ENCODE results near the gene SMPD2.

The SMPD2 gene

GRCh38 chr6:109396046-109396718 is 44.3 kb upstream of the SMPD2 start:
- Histone ChIP-seq H3K27me3 (ENCODE audit: control insufficient read depth in 1 of 2, insufficient read depth in 1 of 2, low read length in 2 of 2) (peaks cover 0 to 3% of the 10 kb centered on the region in 2 experiments), H3K4me1 (ENCODE audit: control insufficient read depth, insufficient read depth, low read depth, low read length) (peaks cover 2% of the 10 kb centered on the region), H2BK5ac (ENCODE audit: low read depth, low read length, poor library complexity, severe bottlenecking) (no peak overlapping the region), H2BK15ac (ENCODE audit: low read depth, poor library complexity, severe bottlenecking) (no peak overlapping the region), H3K36me3 (ENCODE audit: control insufficient read depth in 1 of 2, insufficient read depth in 2 of 2, low read depth in 1 of 2, low read length in 2 of 2) (no peaks in the 10 kb centered on the region), H3K4me3 (ENCODE audit: insufficient read depth in 1 of 2, low read depth in 1 of 2, low read length in 2 of 2) (no peak overlapping the region), H3K18ac (ENCODE audit: low read depth in 1 of 2, low read length in 2 of 2) (no peak overlapping the region), H2BK120ac (ENCODE audit: low read depth, low read length) (no peak overlapping the region), H3K23ac (ENCODE audit: low read length in 2 of 2) (no peak overlapping the region), H2AFZ (ENCODE audit: low read depth, low read length) (no peak overlapping the region), H2AK5ac (ENCODE audit: low read length, severe bottlenecking) (no peak overlapping the region), H3K9me3 (ENCODE audit: control insufficient read depth, low read length) (no peaks in the 10 kb centered on the region), H3K79me1 (replicated peaks; ENCODE audit: low read length, poor library complexity, severe bottlenecking) (no peaks in the 10 kb centered on the region), H3K27ac (ENCODE audit: low read length, poor library complexity, severe bottlenecking) (no peak overlapping the region), H4K8ac (ENCODE audit: low read length) (no peak overlapping the region), H3K4ac (ENCODE audit: low read depth in 1 of 2, low read length in 2 of 2) (no peak overlapping the region), H3K14ac (ENCODE audit: low read length in 2 of 2) (no peak overlapping the region), H2BK12ac (ENCODE audit: low read length in 2 of 2) (no peak overlapping the region), H3K9ac (ENCODE audit: low read length) (no peak overlapping the region), H3K4me2 (ENCODE audit: low read length, poor library complexity, severe bottlenecking) (no peak overlapping the region), H4K91ac (ENCODE audit: low read length) (no peak overlapping the region)
- 93% methylated on average over 12 of the region's 12 CpGs for WGBS
- DNase-seq: no peak

GRCh38 chr6:109397020-109397419 is 43.5 kb upstream of the SMPD2 start:
- H3K27me3 ChIP-seq (ENCODE audit: control insufficient read depth in 1 of 2, insufficient read depth in 1 of 2, low read length in 2 of 2): peaks cover 0 to 3% of the 10 kb centered on the region in 2 experiments
- no peak overlapping the region for H2BK12ac ChIP-seq (ENCODE audit: low read length in 2 of 2)
- H3K4ac ChIP-seq (ENCODE audit: low read depth in 1 of 2, low read length in 2 of 2): no peak overlapping the region
- H3K4me2 ChIP-seq (ENCODE audit: low read length, poor library complexity, severe bottlenecking): no peak overlapping the region
- no peak overlapping the region for H2AK5ac ChIP-seq (ENCODE audit: low read length, severe bottlenecking)
- no peak overlapping the region for H3K4me3 ChIP-seq (ENCODE audit: insufficient read depth in 1 of 2, low read depth in 1 of 2, low read length in 2 of 2)
- H3K9me3 ChIP-seq (ENCODE audit: control insufficient read depth, low read length): no peaks in the 10 kb centered on the region
- no peaks in the 10 kb centered on the region for H3K36me3 ChIP-seq (ENCODE audit: control insufficient read depth in 1 of 2, insufficient read depth in 2 of 2, low read depth in 1 of 2, low read length in 2 of 2)
- no peak overlapping the region for H2AFZ ChIP-seq (ENCODE audit: low read depth, low read length)
- H3K79me1 ChIP-seq (replicated peaks; ENCODE audit: low read length, poor library complexity, severe bottlenecking): no peaks in the 10 kb centered on the region
- H2BK15ac ChIP-seq (ENCODE audit: low read depth, poor library complexity, severe bottlenecking): no peak overlapping the region
- H4K8ac ChIP-seq (ENCODE audit: low read length): no peak overlapping the region
- peaks cover 2% of the 10 kb centered on the region for H3K4me1 ChIP-seq (ENCODE audit: control insufficient read depth, insufficient read depth, low read depth, low read length)
- DNase-seq: peak; percentile 35
- H2BK120ac ChIP-seq (ENCODE audit: low read depth, low read length): no peak overlapping the region
- no peak overlapping the region for H2BK5ac ChIP-seq (ENCODE audit: low read depth, low read length, poor library complexity, severe bottlenecking)
- no peak overlapping the region for H3K14ac ChIP-seq (ENCODE audit: low read length in 2 of 2)
- no peak overlapping the region for H3K27ac ChIP-seq (ENCODE audit: low read length, poor library complexity, severe bottlenecking)
- H3K9ac ChIP-seq (ENCODE audit: low read length): no peak overlapping the region
- WGBS: 88% methylated on average over 4 of the region's 4 CpGs
- no peak overlapping the region for H4K91ac ChIP-seq (ENCODE audit: low read length)
- H3K18ac ChIP-seq (ENCODE audit: low read depth in 1 of 2, low read length in 2 of 2): no peak overlapping the region
- no peak overlapping the region for H3K23ac ChIP-seq (ENCODE audit: low read length in 2 of 2)

- peak; percentile 37 for DNase-seq
- Histone ChIP-seq H2BK15ac (ENCODE audit: low read depth, poor library complexity, severe bottlenecking) (no peak overlapping the region), H3K27me3 (ENCODE audit: control insufficient read depth in 1 of 2, insufficient read depth in 1 of 2, low read length in 2 of 2) (peaks cover 0 to 3% of the 10 kb centered on the region in 2 experiments), H4K91ac (ENCODE audit: low read length) (no peak overlapping the region), H3K36me3 (ENCODE audit: control insufficient read depth in 1 of 2, insufficient read depth in 2 of 2, low read depth in 1 of 2, low read length in 2 of 2) (no peaks in the 10 kb centered on the region), H3K4me3 (ENCODE audit: insufficient read depth in 1 of 2, low read depth in 1 of 2, low read length in 2 of 2) (no peak overlapping the region), H3K4me1 (ENCODE audit: control insufficient read depth, insufficient read depth, low read depth, low read length) (no peaks in the 10 kb centered on the region), H3K79me1 (replicated peaks; ENCODE audit: low read length, poor library complexity, severe bottlenecking) (no peaks in the 10 kb centered on the region), H2AK5ac (ENCODE audit: low read length, severe bottlenecking) (no peak overlapping the region), H3K4me2 (ENCODE audit: low read length, poor library complexity, severe bottlenecking) (no peak overlapping the region), H4K8ac (ENCODE audit: low read length) (no peak overlapping the region), H3K14ac (ENCODE audit: low read length in 2 of 2) (no peak overlapping the region), H3K27ac (ENCODE audit: low read length, poor library complexity, severe bottlenecking) (no peak overlapping the region), H3K23ac (ENCODE audit: low read length in 2 of 2) (no peak overlapping the region), H2BK12ac (ENCODE audit: low read length in 2 of 2) (no peak overlapping the region), H2BK5ac (ENCODE audit: low read depth, low read length, poor library complexity, severe bottlenecking) (no peak overlapping the region), H3K9ac (ENCODE audit: low read length) (no peak overlapping the region), H2BK120ac (ENCODE audit: low read depth, low read length) (no peak overlapping the region), H3K9me3 (ENCODE audit: control insufficient read depth, low read length) (no peaks in the 10 kb centered on the region), H3K4ac (ENCODE audit: low read depth in 1 of 2, low read length in 2 of 2) (no peak overlapping the region), H3K18ac (ENCODE audit: low read depth in 1 of 2, low read length in 2 of 2) (no peak overlapping the region), H2AFZ (ENCODE audit: low read depth, low read length) (no peak overlapping the region)
- WGBS: 91% methylated on average over 4 of the region's 4 CpGs
Measured at GRCh38 chr6:109406196-109406595, 34.3 kb upstream of the SMPD2 start.

GRCh38 chr6:109411034-109411433 is 29.5 kb upstream of the SMPD2 start:
- Histone ChIP-seq H2BK5ac (ENCODE audit: low read depth, low read length, poor library complexity, severe bottlenecking) (no peak overlapping the region), H3K14ac (ENCODE audit: low read length in 2 of 2) (no peak overlapping the region), H2BK120ac (ENCODE audit: low read depth, low read length) (no peak overlapping the region), H3K4ac (ENCODE audit: low read depth in 1 of 2, low read length in 2 of 2) (no peak overlapping the region), H4K91ac (ENCODE audit: low read length) (no peak overlapping the region), H2BK15ac (ENCODE audit: low read depth, poor library complexity, severe bottlenecking) (no peak overlapping the region), H3K27ac (ENCODE audit: low read length, poor library complexity, severe bottlenecking) (no peak overlapping the region), H2AFZ (ENCODE audit: low read depth, low read length) (no peak overlapping the region), H3K4me1 (ENCODE audit: control insufficient read depth, insufficient read depth, low read depth, low read length) (no peaks in the 10 kb centered on the region), H3K23ac (ENCODE audit: low read length in 2 of 2) (no peak overlapping the region), H3K36me3 (ENCODE audit: control insufficient read depth in 1 of 2, insufficient read depth in 2 of 2, low read depth in 1 of 2, low read length in 2 of 2) (no peaks in the 10 kb centered on the region), H4K8ac (ENCODE audit: low read length) (no peak overlapping the region), H2BK12ac (ENCODE audit: low read length in 2 of 2) (no peak overlapping the region), H3K79me1 (replicated peaks; ENCODE audit: low read length, poor library complexity, severe bottlenecking) (no peaks in the 10 kb centered on the region), H3K9ac (ENCODE audit: low read length) (no peak overlapping the region), H3K9me3 (ENCODE audit: control insufficient read depth, low read length) (no peaks in the 10 kb centered on the region), H3K27me3 (ENCODE audit: control insufficient read depth in 1 of 2, insufficient read depth in 1 of 2, low read length in 2 of 2) (peaks cover 0 to 9% of the 10 kb centered on the region in 2 experiments), H3K4me3 (ENCODE audit: insufficient read depth in 1 of 2, low read depth in 1 of 2, low read length in 2 of 2) (no peak overlapping the region), H3K4me2 (ENCODE audit: low read length, poor library complexity, severe bottlenecking) (no peak overlapping the region), H2AK5ac (ENCODE audit: low read length, severe bottlenecking) (no peak overlapping the region), H3K18ac (ENCODE audit: low read depth in 1 of 2, low read length in 2 of 2) (no peak overlapping the region)
- 80% methylated on average over 1 of the region's 2 CpGs for WGBS
- no peak for DNase-seq

Data from mesenchymal stem cell (in vitro differentiated cells and primary cell).